HG03442 (cell line): ENCODE data around the gene SPRR3.

Experiments used
- ATAC-seq: cut with Tn5 transposase; IDR thresholded peaks from one replicate; pipeline ENCODE4 v1.9.1; 2021; ENCODE audit warnings: mild to moderate bottlenecking, moderate library complexity; ENCODE audit not compliant: unreplicated experiment

The SPRR3 gene, protein sequence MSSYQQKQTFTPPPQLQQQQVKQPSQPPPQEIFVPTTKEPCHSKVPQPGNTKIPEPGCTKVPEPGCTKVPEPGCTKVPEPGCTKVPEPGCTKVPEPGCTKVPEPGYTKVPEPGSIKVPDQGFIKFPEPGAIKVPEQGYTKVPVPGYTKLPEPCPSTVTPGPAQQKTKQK

DNA sequence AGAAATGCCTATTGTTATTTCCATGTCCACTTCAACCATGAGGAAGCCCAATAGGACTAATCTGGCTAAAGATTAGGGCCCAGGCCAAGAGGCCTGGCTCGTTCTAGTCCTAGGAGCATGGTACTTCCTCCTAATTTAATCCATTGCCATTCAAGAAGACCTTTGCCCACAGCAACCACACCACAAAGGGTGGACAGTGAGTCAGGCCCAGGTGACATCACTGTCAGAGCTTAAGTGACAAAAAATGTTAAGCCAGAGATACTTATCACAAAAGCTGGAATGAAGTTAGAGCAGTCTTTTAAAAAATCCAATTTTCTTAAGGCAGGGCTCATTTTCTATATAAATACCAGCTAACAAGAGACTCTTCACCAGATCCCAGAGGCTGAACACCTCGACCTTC, at the start of gene SPRR3:
Gene SPRR3 (plus strand): TSS at position 368 of the 400 bp plus-strand sequence. CDS start 1,272 bp downstream, outside the sequence.
- no peak for ATAC-seq

DNA sequence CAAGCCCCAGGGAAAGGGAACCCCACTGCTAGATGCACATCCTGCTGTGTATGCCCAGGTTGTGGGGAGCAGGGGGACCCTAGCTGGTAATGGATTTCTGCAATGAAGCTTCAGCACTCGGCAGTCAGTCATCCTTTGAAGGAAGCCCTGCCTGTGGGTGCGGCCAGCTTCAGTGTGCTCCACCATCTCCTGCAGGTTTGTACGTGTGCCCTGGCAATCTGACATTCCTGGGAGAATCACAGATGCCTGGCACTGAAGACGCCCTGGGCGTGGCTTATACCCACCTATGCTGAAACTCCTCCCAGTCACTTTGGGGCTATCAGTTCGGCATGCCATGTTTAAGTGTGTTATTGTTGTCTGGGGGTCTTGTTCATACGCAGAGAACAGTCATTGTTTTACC, 47.8 kb upstream of the SPRR3 start:
- ATAC-seq = no peak

DNA sequence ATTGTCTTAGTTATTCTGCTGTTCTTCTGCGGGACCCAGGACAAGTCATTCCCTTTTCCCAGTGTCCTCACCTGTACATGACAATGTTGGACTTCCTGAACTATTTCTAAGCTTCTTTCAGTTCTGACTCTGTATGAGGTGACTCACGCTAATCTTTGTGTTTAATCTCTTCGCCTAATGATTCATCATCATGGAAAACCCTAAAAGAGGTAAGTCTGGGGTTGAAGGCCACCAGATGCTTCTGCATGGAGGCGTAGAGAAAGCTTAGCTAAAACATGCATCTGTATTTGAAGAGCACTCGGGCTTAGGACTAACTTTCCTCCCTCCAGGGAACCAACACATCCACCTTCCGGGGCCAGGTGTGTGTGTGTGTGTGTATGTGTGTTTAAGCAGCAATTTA, 47.1 kb upstream of the SPRR3 start:
- no peak for ATAC-seq

DNA sequence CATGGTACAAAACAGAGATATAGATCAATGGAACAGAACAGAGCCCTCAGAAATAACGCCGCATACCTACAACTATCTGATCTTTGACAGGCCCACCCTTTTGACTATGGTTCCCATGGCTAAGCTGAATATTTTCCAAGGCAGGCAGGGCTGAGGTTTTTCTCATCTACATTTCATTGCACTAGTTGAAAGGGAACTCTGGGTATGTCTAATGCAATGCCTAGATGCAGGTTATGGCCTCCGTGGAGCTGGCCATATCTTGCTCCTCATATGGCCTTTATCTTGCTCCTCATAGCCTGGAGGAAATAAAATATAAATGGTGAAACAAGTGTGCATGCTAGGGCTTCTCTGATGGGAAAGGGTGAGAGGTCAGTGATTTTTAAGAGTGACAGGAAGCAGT, 44.0 kb upstream of the SPRR3 start:
- ATAC-seq = no peak

DNA sequence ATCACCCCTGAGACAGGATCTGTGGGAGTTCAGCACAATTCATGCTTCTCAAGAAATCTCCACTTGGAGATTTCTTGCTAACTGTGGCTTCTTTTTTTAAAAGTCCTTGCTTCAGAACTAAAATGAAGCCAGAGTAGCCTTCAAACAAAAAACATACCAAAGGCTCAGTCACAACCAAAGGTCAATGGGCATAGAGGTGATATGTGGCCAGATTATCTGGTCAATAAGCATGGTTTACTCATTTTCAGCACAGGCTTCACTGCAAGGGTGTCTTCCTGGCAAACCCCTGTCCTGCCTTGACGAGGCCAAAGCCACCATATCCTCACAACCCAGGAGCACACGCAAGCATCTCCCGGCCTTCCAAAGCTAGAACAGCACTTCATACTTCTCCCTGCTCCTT, 42.3 kb upstream of the SPRR3 start:
- no peak for ATAC-seq

DNA sequence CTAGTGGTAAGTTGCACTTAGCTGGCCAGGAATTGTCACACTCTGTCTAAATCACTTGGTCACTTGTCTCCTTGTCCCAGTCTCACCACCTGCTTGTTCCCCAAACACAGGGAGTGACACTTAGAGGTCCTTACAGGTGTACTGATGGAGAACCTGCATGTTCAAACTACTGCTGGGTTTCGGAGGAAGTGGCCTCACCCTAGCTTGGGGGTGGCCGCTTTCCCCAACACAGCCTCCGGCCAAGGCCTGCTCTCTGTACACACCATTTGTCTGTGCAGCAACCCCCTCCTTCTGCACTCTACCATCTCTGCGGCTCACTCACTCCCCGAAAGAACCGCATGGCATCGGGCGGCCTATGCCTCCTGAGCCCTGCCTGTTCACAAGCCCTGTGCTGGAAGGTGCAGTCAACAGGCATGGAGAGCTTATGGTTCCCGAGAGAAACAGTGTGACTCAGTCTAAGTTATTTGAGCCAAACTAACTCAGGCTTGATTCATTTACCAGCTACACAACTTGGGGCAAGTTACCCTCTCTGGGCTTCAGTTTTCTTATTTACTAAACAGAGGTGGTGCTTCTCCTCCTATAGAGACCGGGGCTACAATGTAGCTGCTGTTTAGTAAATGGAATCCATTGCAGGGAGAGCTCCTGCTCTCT, 41.6 kb upstream of the SPRR3 start:
- ATAC-seq = no peak

DNA sequence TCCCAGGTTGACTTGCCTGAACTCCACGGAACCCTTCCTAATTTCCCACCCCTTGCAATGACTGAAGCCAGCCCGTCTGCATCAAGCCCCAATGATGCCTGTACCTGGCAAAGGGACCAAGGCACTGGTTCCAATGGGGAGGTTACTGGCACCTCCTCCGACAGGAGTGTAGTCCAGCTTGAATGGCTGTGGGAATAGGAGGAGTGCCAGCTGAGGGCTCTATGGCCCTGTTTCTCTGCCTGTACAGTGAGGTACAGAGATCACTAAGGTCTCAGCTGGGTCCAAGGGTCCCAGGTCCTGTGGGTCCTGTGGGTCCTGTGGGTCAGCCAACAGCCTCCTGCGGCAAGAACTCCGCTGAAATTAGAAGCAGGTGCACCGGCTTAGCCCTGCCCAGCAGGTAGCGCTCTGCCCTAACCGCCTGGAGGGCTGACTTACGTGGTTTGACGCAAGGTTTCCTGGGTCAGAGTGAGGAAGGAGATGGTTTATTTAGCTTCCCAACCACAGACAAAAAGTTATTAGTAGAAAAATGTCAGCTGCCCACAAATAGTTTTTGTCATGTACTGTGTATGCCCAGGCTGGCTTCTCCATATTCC, 41.0 kb upstream of the SPRR3 start:
- ATAC-seq = no peak

DNA sequence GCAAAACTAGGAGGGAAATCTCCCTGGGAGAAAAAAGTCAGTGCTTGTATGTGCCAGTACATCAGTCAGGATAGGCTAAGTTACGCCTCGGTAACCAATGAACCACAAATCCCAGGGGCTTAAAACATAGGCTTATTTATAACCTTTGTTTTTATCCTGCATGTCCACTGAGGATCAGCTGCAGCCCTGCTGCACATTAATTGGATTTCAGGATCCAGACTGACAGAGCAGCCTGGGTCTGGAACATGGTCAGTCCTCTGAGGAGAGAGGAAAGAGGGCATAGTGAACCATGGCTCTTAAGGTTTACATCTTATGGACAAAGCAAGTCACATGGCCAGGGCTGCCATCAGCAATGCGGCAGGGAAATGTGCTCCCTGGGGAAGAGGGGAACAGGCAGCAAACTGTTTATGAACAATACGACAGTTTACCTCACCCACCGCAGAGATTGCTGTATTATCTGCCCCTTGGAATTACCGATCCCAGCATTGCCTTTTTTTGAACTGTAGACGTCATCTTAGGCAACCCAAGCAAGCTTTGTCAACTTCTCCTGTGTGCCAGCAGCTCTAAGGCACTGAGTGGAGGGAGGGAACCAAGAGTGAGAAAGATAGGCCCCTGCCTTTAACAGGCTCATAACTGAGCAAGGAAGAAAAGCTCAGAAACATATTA, 40.2 kb upstream of the SPRR3 start:
- ATAC-seq = no peak

DNA sequence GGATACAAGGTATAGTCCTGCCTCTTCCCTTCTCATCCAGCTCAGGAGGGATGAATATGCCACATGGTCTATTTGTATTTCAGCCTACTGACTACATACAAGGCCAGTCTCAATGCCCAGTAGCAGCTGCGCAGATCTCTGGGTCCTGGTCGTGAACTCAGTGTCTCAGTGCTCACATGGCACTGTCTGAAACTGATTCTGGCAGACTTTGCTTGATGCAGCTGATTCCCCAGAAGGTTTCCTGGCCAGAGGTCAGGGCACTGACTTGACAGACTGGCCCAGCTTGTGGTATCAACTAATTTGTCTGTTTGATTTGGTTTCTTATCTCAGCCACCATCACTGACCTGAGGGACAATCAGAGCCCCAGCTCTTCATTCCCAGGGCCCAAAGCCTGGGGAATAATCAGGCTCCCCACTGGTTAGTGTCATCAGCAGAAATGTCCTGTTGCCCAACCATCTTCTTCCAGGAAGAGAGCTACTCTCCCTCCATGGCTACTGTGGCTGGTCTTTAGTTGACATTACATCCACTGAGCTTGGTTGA, 38.6 kb upstream of the SPRR3 start:
- ATAC-seq = no peak

DNA sequence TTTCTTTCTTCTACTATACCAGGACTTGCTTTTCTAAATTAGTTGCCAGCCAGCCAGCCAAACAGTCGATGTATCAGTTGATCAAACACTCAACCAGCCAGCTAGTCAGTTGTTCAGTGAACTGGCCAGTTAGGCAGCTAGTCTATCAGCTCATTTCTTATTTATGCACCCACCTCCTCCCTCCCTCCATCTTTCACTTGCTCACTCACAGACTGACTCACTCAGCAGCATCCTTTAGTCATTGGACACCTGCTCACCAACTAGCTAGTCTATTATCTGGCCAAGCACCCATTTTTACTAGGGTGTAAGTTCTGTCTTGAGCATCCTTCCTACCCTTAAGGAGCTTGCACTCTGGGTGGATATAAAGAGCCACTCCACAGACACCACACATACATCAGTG, 37.0 kb upstream of the SPRR3 start:
- ATAC-seq = no peak

DNA sequence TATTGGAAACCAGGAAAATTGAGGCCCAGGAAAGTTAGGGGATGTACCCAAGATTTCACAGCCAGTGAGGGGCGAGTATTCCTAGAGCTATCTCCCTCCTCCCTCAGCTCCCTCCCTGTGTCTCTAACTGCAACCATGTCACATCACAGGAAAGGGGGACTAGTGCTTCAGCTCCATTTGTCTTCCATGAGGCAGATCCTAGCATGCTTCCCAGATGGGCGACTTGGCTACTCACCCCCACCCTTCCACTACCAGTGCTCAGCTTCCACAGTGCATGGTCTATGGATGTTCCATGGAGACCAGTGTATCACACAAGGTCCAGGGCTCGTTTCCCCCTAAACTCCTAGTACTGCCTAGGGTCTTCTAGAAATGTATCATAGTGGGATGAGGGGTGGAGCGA, 35.7 kb upstream of the SPRR3 start:
- ATAC-seq = no peak

DNA sequence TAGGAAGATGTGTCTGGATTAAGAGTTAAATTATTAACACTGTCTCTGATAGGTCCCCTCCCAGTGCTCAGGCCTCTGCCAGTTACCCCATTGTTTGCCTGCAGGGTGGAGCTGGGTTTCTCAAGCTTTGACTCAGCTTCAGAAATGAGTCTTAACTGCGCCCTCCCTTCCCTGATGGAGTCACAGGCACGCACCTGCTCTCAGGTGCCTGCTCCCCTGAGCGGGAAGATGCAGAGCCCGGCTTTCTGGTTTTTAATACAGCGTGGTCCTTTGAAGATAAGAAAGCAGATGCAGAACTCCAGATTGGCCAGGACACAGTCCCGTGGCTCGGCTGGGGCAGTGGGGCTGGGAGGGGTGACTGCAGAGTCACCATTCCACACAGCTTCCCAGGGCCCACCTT, 34.3 kb upstream of the SPRR3 start:
- peak; percentile 44 for ATAC-seq

DNA sequence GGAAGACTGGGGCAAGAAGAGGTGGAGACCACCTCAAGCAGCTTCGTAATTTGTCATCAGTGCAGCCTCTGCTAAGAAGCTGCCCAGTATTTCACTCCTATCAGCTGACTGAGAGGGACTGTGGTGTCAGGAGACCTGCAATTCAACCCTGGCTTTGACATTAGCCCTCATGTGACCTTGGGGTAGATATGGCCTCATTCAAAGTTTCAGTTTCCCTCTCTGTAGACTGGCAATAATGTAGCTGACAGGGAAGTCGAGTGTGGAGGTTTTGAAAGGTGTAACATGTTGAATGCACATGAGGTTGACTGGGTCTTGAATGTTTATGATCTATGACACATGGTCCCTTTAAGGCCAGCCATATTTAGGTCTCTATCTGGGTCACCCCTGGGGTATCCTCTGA, 33.3 kb upstream of the SPRR3 start:
- ATAC-seq = peak; percentile 86

DNA sequence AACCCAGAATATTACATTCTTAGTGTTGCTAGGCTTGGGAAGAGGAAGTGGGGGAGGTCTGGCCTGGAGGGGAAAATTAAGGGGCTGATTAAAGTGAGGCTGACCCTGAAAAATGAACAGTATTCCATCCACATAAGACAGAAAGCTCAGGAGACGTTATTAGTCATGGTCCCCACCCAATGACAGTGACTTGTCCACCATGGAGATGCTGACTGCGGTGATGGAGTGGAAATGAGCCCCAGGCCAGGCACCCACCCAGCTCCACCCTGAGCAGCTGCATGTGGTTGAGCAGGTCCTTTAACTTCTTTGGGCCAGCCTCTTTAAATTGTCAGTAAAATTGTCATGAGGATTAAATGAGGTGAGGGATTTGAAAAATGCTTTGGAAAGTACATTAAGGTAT, 32.5 kb upstream of the SPRR3 start:
- ATAC-seq = no peak

DNA sequence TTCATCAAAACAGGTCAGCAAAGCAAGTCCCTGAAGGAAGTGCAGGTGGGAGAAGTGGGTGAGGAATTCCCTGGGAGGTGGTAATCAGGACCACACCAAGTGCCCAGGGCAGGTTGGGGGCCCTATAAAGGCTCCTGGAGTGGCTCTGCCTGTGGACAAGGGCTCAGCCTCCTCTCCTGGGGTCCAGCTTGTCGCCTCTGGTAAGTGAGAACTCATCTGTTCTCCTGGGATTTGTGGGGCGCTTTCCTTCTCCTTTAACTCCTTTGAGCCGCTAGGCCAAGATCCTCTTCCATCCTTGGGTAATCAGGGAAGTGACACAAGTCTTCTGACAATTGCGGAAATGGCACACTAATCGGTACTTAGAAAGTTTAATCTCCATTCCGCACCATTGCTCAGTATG, 31.1 kb upstream of the SPRR3 start, which contains the start of gene SPRR4:
Gene SPRR4 (plus strand): TSS at position 154 of the 400 bp plus-strand sequence. CDS start 1,243 bp downstream, outside the sequence.
- ATAC-seq = no peak

DNA sequence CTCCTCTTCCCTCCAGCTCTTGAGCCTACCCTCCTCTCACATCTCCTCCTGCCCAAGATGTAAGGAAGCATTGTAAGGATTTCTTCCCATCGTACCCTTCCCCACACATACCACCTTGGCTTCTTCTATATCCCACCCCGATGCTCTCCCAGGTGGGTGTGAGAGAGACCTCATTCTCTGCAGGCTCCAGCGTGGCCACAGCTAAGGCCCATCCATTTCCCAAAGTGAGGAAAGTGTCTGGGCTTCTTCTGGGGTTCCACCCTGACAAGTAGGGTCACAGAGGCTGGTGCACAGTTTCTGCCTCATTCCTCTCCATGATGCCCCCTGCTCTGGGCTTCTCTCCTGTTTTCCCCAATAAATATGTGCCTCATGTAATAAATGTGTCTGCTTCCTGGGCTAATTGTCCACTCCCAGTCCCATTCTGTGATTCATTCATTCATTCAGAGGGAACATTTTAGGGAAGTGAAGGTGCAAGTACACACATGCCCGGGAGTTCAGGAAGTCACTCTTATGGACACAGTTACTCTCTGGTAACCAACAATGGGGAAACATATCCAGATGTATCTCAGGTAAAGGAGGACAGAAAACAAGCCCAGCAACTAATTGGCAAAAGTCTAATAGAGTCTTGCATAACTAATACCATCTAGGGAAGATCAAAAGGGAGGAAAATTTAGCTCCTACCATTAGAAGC, 29.2 kb upstream of the SPRR3 start:
- ATAC-seq = no peak

DNA sequence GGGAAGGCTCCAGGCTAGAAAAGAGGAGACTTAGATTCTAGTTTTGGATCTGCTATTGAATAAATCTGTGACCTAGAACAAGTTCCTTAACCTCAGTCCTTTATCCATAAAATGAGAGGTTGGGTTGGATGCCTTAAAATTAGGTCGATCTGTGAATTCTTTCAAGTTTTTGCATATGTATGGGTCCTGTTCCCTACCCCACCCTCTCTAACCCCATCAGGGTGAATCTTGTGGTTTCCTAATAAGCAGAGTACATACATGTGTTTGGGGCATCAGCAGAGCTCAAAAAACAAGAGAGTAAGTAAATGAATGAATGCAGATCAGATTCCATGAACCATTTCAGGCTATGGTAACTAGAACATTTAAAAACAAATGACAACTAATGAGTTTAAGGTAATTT, 24.9 kb upstream of the SPRR3 start:
- ATAC-seq = no peak

DNA sequence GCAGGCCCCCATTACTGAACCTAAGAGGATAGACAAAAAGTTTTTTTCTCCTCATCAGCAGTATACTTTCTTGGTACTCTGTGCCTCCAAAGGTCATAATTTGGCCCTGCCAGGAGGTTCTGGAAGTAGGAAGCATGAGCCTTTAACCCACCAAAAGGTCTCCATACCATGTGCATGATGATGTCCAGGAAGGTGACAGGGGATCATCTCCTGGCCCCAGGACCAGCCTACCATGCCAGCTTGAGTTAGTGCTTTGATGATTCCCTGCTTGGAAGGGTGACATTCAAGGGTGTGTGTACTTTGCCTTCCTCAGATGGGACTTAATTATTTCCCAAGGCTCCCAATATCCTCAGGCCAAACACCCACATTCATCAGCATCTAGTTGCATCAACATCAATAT, 23.9 kb upstream of the SPRR3 start:
- no peak for ATAC-seq

DNA sequence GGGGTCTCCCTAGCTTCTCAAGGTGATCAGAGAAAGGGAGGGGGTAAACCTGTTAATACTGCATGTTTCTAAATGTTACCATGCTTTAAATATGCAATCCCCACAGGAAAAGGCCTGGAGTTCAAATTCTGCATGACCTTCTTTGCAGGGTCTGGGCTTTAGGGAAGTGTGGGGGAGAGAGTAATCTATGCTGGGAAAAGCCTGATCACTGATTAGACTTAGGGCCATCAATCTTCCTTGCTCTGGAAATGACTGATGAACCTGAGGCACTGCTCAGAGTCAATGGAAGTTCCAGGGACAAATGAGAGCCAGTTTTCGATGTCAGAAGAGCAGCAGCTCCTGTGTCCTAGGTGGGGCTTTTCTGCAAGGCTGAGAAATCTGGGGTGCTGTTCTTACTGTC, 20.9 kb upstream of the SPRR3 start:
- no peak for ATAC-seq

DNA sequence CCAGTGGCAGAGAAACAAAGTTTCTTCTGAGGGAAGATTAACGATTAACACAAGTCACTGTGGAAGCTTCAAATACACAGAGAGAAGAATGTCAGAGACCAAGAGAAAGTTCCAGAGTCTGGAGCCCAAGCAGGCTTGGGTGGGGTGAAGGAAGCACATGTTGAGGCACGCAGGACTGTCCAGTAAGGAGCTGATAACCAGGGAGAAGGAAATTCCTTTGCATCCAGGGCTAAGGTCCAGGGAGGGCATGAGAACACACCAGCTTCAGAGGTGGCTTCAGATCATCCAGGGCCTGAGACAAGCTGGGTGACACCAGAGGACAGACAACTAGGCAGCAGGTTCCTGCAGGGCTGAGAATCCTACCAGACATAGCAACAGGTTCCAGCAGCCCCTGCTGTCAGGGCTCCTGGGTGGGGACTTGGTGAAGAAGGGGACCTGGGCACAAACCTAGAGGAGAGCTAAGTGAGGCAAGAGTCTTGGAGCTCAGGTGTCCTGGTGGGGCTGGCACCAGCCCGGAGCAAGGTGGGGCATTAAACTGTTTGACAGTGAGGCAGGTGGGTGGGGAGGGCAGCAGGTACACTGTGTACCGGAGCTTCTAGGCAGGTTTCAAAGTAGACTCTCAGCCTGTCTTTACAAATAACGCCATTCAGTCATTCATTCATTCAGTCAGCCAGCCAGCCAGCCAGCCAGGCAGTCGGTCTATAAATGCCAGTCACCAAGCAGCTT, 20.2 kb upstream of the SPRR3 start:
- ATAC-seq = no peak
